ENCODE measurements around the gene MAGI1.
"Not testable (repeated sequence)": the region's sequence is repeated elsewhere in the genome, so short reads cannot be mapped to it uniquely, and the experiment has no call there.

Gene MAGI1

GRCh38 chr3:65749066-65749465, 289.7 kb downstream of the MAGI1 start:
- no peak for DNase-seq (ENCODE audit: low read depth)

- no peak for DNase-seq (ENCODE audit: low read depth)
Observed at GRCh38 chr3:65748326-65748725, 290.4 kb downstream of the MAGI1 start.

GRCh38 chr3:65746848-65747247, 291.9 kb downstream of the MAGI1 start:
- no peak for DNase-seq (ENCODE audit: low read depth)

- no peak for DNase-seq (ENCODE audit: low read depth)
Observed at GRCh38 chr3:65745306-65745705, 293.4 kb downstream of the MAGI1 start.

- DNase-seq (ENCODE audit: low read depth) = no peak
Observed at GRCh38 chr3:65742914-65743313, 295.8 kb downstream of the MAGI1 start.

- DNase-seq (ENCODE audit: low read depth) = no peak
Observed at GRCh38 chr3:65741540-65741939, 297.2 kb downstream of the MAGI1 start.

GRCh38 chr3:65739901-65740541, 298.7 kb downstream of the MAGI1 start:
- no peak for DNase-seq (ENCODE audit: low read depth)

- no peak for DNase-seq (ENCODE audit: low read depth)
Observed at GRCh38 chr3:65734792-65735191, 303.9 kb downstream of the MAGI1 start.

GRCh38 chr3:65734382-65734781, 304.3 kb downstream of the MAGI1 start:
- DNase-seq (ENCODE audit: low read depth) = no peak

GRCh38 chr3:65733459-65733858, 305.3 kb downstream of the MAGI1 start:
- DNase-seq (ENCODE audit: low read depth) = no peak

GRCh38 chr3:65732051-65732935, 306.4 kb downstream of the MAGI1 start:
- DNase-seq (ENCODE audit: low read depth) = no peak

GRCh38 chr3:65730449-65730848, 308.3 kb downstream of the MAGI1 start:
- no peak for DNase-seq (ENCODE audit: low read depth)

GRCh38 chr3:65729973-65730372, 308.7 kb downstream of the MAGI1 start:
- no peak for DNase-seq (ENCODE audit: low read depth)

- no peak for DNase-seq (ENCODE audit: low read depth)
Observed at GRCh38 chr3:65729555-65729954, 309.2 kb downstream of the MAGI1 start.

- no peak for DNase-seq (ENCODE audit: low read depth)
Observed at GRCh38 chr3:65728138-65728537, 310.6 kb downstream of the MAGI1 start.

- no peak for DNase-seq (ENCODE audit: low read depth)
Observed at GRCh38 chr3:65723985-65724384, 314.7 kb downstream of the MAGI1 start.

- DNase-seq (ENCODE audit: low read depth) = no peak
Observed at GRCh38 chr3:65723011-65723410, 315.7 kb downstream of the MAGI1 start.

- DNase-seq (ENCODE audit: low read depth) = no peak
Observed at GRCh38 chr3:65720989-65721737, 317.6 kb downstream of the MAGI1 start.

- not testable (repeated sequence) for DNase-seq (ENCODE audit: low read depth)
Observed at GRCh38 chr3:65719639-65720038, 319.1 kb downstream of the MAGI1 start.

GRCh38 chr3:65717676-65718346, 320.9 kb downstream of the MAGI1 start:
- no peak for DNase-seq (ENCODE audit: low read depth)

GRCh38 chr3:65716071-65716751, 322.5 kb downstream of the MAGI1 start:
- no peak for DNase-seq (ENCODE audit: low read depth)

- DNase-seq (ENCODE audit: low read depth) = no peak
Observed at GRCh38 chr3:65714134-65714533, 324.6 kb downstream of the MAGI1 start.

Data from stimulated activated CD8-positive, alpha-beta memory T cell treated with anti-CD3 and anti-CD28 coated beads, Interleukin-15, amount 100 ng/mL, for 1 hour (primary cell).